GM20000 (cell line): ENCODE data around the gene TPM2.

Experiments used
- DNase-seq: peaks from one replicate; pipeline ENCODE4 v3.0.0; 2012; ENCODE audit warnings: low spot score
- TF ChIP-seq, protein P1 (sequence below): IDR thresholded peaks from 2 replicates; pipeline ENCODE4 v1.5.1; 2012; ENCODE audit warnings: mild to moderate bottlenecking, control low read depth; ENCODE audit errors: extremely low read depth, missing control alignments

Gene TPM2

DNA sequence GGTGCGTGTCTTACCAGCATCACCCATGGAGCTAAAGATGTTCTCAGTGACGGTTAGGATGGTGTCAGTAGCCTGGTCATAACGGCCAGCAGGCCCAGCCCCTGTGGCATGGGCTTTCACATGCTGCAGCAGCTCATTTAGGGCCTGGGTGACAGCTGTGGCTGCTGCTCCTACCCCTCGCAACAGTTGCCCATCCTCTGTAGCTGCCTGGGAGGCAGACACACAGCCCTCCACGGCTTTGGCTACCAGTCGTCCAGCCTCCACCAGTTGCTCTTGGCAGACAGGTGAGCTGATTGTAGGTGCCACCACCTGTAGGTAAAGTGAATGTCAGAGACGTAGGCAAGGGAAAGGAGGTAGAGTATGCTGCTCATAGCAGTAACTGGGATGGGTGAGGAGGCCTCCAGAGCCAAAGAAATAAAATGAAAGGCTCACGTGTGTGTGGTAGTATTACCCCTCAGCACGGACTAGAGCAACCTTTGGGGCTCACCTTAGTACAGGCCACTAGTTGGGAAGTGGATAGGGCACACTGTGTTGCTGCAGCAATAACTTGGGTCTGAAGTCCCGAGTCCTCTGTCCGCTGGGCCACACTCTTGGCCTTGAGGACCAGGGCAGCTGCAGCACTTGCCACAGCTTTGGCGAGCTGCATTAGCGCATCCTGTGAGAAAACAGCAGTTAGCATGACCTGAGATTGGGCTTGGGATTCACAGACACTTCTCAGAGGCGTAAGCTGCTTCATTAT, 27.6 kb upstream of the TPM2 start:
- TF ChIP-seq, protein P1, sequence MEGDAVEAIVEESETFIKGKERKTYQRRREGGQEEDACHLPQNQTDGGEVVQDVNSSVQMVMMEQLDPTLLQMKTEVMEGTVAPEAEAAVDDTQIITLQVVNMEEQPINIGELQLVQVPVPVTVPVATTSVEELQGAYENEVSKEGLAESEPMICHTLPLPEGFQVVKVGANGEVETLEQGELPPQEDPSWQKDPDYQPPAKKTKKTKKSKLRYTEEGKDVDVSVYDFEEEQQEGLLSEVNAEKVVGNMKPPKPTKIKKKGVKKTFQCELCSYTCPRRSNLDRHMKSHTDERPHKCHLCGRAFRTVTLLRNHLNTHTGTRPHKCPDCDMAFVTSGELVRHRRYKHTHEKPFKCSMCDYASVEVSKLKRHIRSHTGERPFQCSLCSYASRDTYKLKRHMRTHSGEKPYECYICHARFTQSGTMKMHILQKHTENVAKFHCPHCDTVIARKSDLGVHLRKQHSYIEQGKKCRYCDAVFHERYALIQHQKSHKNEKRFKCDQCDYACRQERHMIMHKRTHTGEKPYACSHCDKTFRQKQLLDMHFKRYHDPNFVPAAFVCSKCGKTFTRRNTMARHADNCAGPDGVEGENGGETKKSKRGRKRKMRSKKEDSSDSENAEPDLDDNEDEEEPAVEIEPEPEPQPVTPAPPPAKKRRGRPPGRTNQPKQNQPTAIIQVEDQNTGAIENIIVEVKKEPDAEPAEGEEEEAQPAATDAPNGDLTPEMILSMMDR, result no peak
- no peak for DNase-seq

GRCh38 chr9:35716230-35716629, 26.5 kb upstream of the TPM2 start:
- no peak for DNase-seq

GRCh38 chr9:35714579-35715252, 25.0 kb upstream of the TPM2 start:
- TF ChIP-seq, protein P1, result no peak

More at GRCh38 chr9:35716230-35716629, 26.5 kb upstream of the TPM2 start:
- TF ChIP-seq, protein P1, result no peak

DNA sequence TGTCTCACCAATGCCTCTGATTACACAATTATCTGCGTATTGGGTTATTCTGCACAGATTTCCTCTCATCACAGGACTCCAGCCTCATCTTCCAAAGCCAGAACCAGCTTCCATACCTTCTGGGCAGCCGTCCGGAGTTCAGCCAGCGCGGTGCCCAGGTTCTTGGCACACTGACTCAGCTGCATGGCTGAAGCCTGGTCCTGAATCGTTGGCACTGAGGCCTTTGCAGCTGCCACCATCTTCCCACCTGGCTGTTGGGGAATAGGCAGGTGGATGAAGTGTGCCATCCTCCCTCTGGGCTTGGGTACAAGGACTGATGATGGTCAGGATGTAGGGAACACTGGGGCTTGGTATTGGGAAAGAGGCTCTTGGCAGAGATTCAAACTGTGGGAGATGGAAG, 24.4 kb upstream of the TPM2 start:
- DNase-seq, result no peak
- TF ChIP-seq, protein P1, result no peak

More at GRCh38 chr9:35714579-35715252, 25.0 kb upstream of the TPM2 start:
- DNase-seq, result no peak

DNA sequence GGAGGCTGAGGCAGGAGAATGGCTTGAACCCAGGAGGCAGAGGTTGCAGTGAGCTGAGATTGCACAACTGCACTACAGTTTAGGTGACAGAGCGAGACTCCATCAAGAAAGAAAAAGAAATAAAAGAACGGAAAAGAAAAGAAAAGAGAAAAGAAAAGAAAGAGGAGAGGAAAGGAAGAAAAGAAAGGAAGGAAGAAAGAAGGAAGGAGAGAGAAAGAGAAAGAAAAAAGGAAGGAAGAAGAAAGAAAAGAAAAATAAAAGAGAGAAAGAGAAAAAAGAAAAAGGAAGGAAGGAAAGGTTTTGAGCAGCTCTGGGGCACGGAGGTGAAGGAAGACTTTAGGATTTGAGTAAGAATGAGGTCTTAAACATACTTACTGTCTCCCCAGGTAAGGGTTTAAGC, 23.9 kb upstream of the TPM2 start:
- TF ChIP-seq, protein P1, result no peak
- DNase-seq, result no peak

GRCh38 chr9:35712762-35713400, 23.2 kb upstream of the TPM2 start:
- TF ChIP-seq, protein P1, result no peak
- DNase-seq, result no peak
